Measurements from ENCODE around the gene MRPL38.
"Not testable (repeated sequence)": the region's sequence is repeated elsewhere in the genome, so short reads cannot be mapped to it uniquely, and the experiment has no call there.

The MRPL38 gene

DNA sequence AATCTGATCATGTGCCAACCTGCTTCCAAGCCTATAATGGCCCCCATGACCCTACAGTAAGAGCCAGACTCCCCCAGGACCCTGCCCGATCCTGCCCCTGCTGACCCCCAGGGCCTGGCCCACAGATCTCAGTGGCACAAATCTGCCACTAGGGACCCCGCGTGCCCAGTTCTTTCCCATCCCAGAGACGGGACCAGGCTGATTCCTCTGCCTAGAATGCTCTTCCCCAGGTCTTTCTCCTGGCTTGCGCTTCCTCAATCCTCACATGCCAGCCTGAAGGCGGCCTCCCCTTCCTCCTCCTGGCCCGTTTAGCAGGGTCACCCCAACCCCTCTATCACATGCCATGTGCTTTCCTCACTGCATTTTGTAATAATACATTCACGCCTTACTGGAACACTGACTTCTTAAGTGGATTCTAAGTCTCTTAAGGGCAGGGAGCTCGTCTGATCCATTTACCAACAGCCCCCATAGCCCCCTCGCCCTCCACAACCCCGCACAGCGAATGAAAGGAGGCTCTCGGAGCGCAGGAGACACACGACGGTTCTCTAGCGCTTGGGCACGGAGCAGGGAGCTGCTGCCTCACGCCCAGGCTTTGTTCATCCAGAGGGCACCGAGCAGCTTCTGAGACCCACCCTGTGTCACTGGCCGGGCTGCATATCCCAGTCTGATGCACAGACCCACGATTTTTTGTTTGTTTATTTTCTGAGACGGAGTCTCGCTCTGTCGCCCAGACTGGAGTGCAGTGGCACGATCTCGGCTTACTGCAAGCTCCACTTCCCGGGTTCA, 9.1 kb downstream of the MRPL38 start:
- no peak for DNase-seq

DNA sequence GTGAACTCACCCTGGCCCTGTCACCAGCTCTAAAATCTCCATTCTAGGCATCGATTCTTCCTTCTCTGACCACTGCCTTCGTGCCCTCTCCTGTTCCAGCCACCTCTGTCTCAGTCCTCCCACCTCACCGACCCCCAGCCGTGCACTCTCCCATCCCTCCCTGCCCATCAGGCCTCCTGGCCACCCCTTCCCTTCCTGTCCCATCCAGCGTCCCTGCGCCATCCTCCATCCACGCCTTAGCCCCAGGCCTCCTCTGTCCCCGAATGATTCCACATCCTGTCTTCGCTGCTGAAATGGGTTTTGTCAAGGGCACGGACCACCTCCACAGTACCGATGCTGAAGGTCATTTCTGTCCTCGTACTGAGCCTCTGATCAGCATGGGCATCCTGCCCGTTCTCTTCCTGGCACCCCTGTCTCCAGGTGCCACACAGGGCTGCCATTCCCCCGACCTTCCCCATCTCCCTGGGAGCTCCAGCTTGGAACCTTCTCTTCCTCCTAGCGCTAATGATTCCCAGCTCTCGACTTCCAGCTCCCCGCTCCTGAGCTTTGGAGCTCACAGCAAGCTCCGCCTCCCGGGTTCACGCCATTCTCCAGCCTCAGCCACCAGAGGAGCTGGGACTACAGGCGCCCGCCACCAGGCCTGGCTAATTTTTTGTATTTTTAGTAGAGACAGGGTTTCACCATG, 10.5 kb downstream of the MRPL38 start:
- no peak for DNase-seq

DNA sequence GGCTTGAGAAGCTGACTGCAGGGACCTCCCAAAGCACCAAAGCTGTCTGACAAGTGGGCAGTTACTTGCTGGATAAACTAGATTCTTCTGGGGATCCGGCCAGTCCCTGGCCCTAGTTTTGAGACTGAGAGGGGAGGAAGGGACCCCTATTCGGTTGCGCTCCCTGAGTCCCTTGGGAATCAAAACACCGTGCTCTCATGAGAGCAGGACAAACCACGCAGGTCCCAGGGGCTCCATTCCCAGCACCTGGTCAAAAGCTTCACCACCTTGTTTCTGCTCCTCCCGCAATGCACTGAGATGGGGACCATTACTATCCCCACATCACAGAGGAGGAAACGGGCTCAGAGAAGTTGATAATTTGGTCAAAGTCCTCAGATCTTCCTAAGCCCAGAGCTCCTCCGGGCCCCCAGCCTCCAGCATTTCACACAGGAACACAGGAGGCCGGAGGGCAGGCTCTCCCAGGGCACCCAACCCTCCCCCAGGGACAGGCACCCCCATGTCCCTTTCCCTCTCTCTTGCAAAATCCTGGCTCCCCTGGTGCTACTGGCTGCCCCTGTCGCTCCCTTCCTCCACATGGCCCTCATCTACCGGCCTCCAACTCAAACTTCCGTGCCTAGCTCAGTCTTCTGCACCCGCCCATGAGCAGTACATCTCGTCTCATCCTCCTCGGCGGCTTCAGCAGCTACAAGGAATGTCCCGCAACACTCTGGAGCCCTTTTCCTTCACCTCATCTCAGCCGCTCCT, 11.2 kb downstream of the MRPL38 start:
- DNase-seq = no peak

DNA sequence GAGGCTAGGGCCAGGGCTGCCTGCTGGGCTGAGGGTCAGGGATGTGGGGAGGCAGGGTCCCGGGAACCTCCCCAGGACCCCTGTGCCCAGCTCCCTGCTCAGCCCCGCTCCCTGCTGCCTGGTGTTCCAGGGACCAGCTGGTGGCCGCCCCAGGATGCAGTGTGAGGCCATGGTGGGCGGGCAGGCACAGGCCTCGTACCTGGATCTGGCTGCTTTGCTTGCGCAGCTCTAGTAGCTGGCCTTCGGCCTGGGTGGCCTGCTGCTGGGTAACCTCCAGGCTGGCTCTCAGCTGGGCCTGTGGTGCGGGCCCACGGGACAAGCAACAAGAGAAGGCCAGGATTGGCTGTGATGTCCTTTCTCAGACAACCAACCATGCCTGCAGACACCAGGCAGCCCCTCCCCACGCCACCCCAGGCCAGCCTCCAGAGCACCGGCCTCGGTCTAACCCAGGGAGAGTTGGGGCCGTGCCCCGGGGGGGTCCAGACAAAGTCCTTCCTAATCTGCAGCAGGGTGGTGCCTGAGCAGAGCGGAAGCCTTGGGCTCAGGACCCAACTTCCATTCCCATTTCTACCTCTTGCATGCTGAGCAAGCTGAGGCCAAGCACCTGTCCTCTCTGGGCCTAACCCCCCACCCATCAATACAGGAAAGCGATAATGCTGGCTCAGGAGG, 12.0 kb downstream of the MRPL38 start:
- DNase-seq = no peak

DNA sequence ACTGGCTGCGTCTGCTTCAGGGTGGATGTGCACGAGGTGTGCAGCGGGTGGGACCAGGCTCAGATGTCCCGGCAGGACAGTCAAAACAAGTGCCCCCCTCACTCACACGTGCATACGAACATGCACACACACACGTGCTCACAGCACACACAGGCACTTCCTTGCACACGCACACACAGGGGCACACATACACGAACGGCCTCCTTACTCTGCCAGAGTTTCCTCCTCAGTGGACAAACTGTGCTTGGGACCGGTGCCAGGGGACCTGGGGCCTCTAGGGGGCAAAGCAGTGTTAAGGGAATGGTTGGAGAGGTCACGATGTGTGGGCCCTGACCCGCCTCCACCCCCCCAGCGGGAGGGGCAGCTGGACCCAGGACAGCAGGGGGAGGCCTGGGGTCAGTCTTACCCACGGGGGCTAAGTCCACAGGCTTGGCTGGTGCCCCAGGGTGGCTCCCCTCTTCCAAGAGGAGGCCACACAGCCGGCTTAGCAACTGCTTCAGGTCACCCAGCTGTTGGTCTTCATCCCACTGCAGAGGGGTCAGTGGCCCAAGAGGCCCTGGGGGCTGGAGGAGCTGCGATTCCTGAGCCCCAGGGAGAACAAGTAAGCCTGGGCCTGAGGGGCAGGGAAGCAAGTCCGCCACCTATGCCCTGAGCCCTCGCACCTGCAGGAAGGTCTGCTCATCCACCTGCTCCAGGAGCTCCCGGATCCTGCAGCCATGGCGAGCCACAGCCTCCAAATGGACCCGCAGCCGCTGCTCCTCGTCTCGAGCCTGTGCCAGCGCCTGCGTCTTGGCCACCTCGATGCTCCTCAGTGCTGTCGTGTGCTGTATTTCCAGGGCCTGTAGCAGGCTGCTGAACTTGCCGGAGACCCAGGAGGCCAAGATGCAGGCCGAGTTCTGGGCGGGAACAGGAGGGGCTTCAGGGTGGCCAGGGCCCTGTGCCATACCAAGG, 12.8 kb downstream of the MRPL38 start:
- DNase-seq = no peak

DNA sequence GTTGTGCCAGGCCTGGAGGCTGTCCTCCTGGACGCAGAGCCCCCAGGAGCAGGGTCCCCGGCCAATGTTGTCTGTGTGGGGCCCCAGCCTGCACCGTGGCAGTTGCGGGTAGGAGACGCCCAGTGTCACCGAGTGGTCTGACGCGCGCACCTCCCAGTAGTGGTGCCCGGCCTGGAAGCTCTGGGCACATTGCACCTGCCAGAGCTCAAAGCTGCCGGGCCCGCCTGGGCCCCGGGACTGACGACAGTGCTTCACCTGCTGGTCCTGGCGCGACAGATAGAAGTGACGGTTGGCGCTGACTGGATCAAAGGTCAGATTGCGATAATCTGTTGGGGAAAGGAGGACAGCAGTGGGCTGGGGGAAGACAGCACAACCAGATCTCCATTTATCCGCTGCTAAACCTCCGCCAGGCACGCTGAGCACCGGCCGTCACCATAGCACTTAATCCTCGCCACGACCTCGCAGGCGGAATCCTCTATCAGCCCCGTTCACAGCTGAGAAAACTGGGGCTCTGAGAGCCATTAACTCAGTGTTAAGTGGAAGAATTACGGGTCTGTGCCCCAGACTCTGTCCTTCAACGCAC, 13.6 kb downstream of the MRPL38 start:
- DNase-seq = no peak

DNA sequence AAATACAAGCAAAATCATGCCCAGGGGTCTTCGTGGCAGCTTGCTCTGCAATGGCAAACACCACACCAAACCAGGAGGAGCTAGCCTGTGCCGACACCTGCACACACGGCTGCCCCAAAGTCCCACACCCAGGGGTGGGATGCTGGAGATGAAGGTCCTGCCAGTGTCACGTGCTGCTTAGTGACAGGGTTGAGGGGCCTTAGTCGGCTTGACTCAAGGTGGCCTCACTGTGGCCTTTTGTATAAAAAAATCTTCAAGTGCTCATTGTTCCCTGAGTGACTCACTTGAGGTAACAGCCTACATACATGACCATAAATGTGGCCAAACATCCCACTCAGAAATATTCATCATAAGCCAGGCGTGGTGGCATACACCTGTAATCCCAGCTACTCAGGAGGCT, 15.2 kb downstream of the MRPL38 start:
- no peak for DNase-seq

DNA sequence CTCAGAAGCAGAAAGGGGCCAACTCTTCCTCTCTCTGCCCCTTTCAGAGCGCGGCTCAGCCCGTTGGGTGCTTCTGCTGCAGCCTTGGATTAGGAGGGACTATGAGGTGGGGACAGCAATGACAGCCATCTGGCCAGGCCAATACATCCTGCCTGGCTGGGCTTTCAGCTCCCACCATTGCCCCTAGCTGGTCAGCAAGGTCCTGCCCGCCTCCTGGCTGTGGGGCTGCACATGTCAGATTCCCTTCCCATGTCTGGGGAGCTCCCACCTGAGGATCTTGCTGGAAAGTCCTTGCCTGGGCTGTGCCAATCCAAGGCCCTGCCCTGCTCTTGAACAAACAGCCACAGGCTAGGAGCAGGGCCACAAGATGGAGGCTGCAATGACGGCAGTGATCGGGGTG, 16.2 kb downstream of the MRPL38 start:
- no peak for DNase-seq

DNA sequence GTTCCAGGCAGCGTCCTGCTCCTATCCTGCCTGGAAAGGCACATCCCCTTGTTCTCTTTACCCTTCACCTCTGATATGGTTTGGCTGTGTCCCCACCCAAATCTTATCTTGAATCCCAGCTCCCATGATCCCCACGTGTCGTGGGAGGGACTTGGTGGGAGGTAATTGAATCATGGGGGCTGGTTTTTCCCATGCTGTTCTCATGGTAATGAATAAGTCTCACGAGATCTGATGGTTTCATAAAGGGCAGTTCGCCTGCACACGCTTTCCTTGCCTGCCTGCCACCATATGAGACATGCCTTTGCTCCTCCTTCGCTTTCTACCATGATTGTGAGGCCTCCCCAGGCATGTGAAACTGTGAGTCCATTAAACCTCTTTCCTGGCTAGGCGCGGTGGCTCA, 18.8 kb downstream of the MRPL38 start:
- DNase-seq = not testable (repeated sequence)

DNA sequence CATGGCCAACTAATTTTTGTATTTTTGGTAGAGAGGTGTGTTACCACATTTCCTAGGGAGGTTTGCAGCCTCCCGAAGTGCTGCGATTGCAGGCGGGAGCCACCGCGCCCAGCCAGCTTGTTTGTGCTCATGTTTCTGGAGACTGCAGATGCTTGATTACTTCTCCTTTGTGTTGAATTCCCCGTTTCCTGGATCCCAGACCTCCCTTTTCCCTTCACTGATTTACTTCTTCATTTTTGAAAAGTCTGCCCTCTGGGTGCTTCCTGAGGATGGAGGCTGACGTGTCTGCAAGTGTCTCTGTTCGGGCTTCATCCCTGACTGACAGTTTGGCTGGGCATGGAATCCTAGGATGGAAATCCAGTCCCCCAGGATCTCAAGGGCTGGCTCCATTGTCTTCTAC, 19.3 kb downstream of the MRPL38 start:
- no peak for DNase-seq

DNA sequence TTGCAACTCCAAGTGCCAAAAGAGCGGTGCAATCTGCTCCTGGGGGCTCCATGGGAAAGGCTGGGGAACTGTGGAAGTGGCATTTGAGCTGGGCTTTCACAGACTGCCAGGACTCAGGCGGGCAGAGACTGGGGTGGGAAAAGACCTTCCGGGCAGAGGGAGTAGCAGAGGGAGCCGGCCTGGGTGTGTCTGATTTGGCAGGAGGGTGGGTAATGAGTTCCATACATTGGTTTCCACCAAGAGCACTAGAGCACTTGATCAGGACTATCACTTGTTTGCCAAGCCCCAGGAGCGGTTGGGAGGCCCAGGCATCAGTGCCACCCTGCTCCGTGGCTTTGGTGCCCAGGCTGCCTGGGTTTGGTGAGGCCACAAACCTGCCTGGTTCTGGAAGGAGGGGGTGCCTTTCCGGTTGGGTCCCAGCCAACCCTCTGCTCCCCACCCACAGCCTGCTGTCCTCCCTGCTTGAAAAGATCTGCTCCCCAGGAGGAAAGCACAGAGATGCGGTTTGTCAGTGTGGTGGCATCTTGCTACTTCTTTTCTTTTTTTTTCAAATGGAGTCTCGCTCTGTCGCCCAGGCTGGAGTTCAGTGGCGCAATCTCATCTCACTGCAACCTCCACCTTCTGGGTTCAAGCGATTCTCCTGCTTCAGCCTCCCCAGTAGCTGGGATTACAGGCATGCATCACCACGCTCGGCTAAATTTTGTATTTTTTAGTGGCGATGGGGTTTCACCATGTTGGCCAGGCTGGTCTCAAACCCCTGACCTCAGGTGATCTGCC, 22.8 kb downstream of the MRPL38 start:
- DNase-seq = no peak

DNA sequence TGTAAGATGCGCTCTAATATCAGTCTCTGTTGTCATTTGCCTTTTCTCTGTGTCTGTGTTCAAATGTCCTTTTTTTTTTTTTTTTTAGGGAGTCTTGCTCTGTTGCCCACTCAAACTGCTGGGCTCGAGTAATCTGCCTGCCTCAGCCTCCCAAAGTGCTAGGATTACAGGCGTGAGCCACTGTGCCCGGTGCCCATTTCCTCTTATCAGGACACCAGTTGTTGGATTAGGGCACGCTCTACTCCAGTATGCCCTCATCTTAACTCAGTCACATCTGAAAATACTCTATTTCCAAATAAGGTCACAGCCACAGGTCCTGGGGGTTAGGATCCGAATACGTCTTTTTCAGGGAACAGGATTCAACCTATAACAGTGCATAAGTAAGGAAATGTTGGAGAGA, 24.4 kb downstream of the MRPL38 start:
- DNase-seq = no peak

DNA sequence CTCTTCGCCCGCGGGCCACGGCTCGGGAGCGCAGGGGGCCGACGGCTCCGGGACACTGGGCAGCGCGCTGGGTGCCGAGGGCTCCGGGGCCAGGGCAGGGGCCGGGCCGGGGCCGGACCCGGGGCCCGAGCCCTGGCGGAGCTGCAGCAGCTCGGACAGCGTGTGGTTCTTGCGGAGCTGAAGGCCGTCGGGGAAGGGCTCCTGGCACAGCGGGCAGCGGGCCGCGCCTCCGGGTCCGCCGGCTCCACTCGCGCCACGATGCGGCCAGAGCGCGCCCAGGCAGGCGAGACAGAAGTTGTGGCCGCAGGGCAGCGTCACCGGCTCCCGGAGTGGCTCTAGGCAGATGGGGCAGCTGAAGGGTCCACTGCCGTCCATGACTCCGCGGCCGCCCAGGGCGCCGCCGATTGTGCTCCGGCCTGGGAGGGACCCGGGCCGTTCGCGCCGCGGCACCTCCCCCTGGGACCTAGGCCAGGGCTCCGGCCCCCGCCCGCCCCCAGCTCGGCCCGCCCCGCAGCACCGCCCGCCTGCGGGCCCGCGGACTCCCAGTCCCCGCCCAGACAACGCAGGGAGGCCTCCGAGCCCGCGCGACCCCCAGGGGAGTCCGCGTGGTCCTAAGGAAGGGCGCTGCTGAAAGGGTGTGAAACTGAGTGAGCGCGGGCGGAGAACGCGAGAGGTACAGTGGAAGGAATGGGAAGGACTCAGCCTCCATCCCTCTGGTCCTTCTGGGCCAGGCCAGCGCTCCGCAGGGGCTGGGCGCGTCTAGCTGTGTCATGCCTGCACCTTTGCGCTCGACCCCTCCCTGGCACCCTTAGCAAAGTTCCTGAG, 26.3 kb downstream of the MRPL38 start, which contains the start of gene TRIM47:
Gene TRIM47 (minus strand): TSS at position 408 of the 825 bp plus-strand sequence. CDS start 33 bp downstream, at position 375.
- peak; percentile 52 for DNase-seq

DNA sequence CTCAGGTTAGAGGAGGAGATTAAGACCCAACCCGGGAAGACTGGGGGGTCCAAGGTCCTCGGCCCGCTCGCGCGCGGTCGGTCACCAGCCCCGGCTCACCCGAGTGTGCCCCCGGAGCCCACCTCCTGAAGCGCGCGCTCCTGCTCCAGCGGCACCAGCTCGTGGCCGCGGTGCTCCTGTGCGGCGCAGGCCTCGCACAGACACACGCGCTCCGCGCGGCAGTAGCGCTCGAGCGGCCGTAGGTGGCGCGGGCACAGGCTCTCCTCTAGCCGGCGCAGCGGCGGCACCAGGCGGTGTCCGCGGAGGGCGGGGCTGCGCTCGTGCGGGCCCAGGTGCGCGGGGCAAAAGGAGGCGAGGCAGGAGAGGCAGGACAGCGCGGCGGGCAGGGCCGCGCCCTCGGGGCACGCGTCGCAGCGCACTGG, 26.9 kb downstream of the MRPL38 start:
- DNase-seq = peak; percentile 47 to 53

DNA sequence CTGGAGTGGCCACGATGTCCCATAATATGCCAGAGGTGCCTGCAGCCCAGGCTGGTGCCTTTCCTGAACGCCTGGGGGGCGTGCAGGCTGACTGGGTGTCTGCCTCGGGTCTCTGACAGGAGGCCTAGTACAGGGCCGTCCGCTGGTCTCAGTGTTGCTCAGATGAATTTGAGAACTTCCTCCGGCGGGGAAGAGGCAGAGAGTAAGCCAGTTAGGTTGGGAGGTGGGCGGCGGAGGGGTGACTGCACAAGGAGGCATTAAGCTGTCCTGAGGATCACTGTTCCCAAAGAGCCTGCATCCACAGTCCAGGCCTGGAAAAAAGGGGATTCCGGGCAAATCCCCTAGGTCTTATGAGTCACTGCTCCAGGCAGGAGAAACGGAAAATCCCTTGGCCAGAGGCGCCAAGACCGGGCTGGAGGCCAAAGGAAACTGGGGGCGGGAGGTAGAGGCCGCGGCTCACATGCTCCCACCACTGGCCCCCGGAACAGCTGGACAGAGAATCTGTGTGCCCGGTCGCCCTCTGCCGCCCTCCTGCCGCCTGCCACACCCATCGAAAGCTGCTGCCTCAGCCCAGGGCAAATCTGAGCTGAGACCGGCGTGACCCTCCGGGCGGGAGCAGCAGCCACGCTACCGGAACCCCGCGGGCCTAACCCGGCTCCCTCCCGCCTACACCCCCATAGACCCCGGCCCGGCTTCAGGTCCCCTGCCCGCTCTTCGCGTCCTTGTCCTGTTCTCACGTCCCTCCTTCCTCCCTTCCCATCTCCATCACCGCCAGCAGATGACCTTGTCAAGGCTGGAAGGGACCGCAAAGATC, 27.5 kb downstream of the MRPL38 start:
- DNase-seq = peak; percentile 66 to 84

DNA sequence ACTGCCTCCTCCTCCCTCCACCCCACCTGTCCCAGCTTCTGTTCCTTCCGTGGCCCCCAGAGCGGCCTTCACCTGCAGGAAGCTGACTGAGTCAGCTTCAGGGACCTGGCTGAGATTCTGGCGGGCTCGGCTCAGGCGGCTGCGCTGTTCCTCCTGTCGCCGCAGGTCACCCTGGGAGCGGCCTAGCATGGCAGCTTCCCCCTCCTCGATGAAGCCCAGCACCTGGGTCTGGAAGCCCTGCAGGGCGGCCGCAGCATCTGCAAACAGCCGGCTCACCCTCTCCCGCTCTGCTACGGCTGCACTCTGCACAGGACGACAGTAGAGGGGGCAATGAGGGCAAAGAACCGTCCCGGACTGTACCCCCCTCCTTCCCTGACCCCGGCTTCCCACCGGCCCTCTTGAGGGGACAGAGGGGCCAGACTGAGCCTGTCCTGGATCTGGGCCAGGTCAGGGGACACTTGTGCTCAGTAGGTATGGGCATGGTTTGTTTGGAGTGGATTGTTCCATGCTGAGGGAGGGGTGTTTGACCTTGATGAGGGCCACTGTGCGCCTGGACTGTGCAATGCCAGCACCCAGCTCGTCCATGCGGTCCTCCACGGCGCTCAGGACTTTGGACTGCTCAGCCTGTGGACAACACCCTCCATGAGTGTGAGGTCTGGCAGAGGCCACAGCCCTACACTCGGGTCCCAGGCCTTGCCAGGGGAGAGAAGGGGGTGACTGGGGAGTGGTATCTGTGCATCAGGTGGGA, 28.3 kb downstream of the MRPL38 start:
- DNase-seq = no peak

DNA sequence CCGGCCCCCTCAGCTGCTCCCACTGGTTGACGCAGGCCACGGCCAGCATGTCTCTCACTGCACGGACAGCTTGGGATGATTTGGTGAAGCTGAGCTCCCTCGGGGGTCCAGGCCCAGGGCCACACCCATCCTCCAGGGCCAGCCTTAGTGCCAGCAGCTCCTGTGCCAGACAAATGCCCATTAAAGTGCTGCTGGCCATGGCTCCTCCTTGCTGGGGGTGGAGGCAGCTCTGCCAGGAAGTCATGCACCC, 28.8 kb downstream of the MRPL38 start:
- no peak for DNase-seq

DNA sequence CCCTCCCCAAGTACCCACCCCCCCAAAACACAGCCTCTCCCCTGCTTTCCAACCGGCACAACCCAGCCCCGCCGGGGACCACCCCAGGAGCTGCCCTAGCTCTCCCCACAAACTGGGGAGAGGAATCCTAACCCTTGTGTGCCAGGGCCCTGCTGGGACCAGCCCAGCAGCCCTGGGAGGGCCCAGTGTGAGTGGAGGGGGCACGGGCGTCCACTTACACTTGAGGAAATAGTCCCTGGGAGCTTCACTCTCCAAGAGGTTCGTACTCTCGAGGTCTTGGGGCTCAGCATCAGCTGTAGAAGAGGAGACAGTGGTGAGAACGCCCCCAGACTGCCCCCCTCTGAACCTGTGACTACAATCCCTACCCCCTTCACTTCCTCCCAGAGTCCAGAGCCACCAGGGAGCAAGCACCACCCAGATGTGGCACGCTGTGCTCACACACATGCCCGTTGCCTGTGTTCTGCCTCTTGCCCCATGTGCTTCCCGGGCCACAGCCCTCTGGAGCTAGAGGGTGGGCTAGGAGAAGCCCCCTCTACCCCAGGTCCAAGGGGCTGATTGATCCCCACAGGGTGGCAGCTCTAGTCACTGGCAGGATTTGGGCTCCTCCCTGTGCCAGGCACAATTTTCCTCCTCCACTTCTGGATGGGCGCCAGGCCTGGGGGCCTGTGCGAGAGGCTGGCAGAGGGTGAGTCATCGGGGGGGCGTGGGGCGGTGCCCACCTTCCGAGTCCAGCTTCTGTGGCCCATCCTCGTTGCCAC, 29.3 kb downstream of the MRPL38 start:
- no peak for DNase-seq

Measured in hippocampal formation (tissue), 2 donors.